HepG2 (cell line): ENCODE results near the gene FHIT. TPM values are rescaled to one million over a fixed set of nuclear protein-coding genes. Genes with fewer than 3 reads are reported as not detected.
A peak's percentile ranks its signal among the peaks of the same experiment; 100 is the strongest.

Experiments
- ATF1 ChIP-seq: IDR thresholded peaks from 2 replicates; pipeline ENCODE4 v1.6.1; 2016; ENCODE audit warnings: mild to moderate bottlenecking, control low read depth
- CCDC6 ChIP-seq: sonication (generic); formaldehyde crosslinking; IDR thresholded peaks from 2 replicates; pipeline ENCODE4 v1.8.1; 2022; ENCODE audit warnings: mild to moderate bottlenecking, missing genetic modification reagents, moderate library complexity
- ISL2 ChIP-seq: sonication (generic); formaldehyde crosslinking; IDR thresholded peaks from 2 replicates; pipeline ENCODE4 v1.5.0; 2020; ENCODE audit warnings: missing genetic modification reagents
- MTA1 ChIP-seq: sonication (generic); formaldehyde crosslinking; IDR thresholded peaks from 2 replicates; pipeline ENCODE4 v1.4.0; 2020; ENCODE audit warnings: missing genetic modification reagents, mild to moderate bottlenecking, borderline replicate concordance
- MTA3 ChIP-seq: sonication (generic); formaldehyde crosslinking; IDR thresholded peaks from 2 replicates; pipeline ENCODE4 v1.4.0; 2020; ENCODE audit warnings: missing genetic modification reagents
- NR1H2 ChIP-seq: sonication (generic); formaldehyde crosslinking; IDR thresholded peaks from 2 replicates; pipeline ENCODE4 v1.8.1; 2022; ENCODE audit warnings: low read depth, missing genetic modification reagents, borderline replicate concordance
- POGZ ChIP-seq: sonication (generic); formaldehyde crosslinking; IDR thresholded peaks from 2 replicates; pipeline ENCODE4 v1.4.0; 2020; ENCODE audit warnings: mild to moderate bottlenecking, missing genetic modification reagents
- SIN3B ChIP-seq: fragments of 150-350 bp; IDR thresholded peaks from 2 replicates; pipeline ENCODE4 v1.6.1; 2014; ENCODE audit warnings: low read length
- SOX6 ChIP-seq, 2 experiments: fragments of 450-650 bp in 1 of 2; sonication (generic) in 1 of 2; formaldehyde crosslinking in 1 of 2; IDR thresholded peaks; 2 replicates each; pipeline versions ENCODE4 v1.4.0 to v1.6.1; 2017 to 2020; ENCODE audit warnings: antibody characterized with exemption in 1 of 2, mild to moderate bottlenecking in 1 of 2, missing genetic modification reagents in 1 of 2
- TAF1 ChIP-seq: sonication (generic); formaldehyde crosslinking; IDR thresholded peaks from 2 replicates; pipeline ENCODE4 v1.4.0; 2020; ENCODE audit warnings: missing genetic modification reagents
- ZFX ChIP-seq: sonication (generic); formaldehyde crosslinking; IDR thresholded peaks from 2 replicates; pipeline ENCODE4 v1.4.0; 2020; ENCODE audit warnings: mild to moderate bottlenecking, low read depth, missing genetic modification reagents, moderate library complexity
- ZNF335 ChIP-seq: sonication (generic); formaldehyde crosslinking; IDR thresholded peaks from 2 replicates; pipeline ENCODE4 v1.4.0; 2020; ENCODE audit warnings: missing genetic modification reagents
- ZNF792 ChIP-seq: IDR thresholded peaks from 2 replicates; pipeline ENCODE4 v1.6.1; 2016
- ZSCAN30 ChIP-seq: sonication (generic); formaldehyde crosslinking; IDR thresholded peaks from 2 replicates; pipeline ENCODE4 v1.5.0; 2020; ENCODE audit warnings: mild to moderate bottlenecking, missing genetic modification reagents
- polyA plus RNA-seq, 8 experiments: library from polyadenylated mRNA; depleted of rRNA in 3 of 8; stranded (reverse) in 7 of 8; unstranded in 1 of 8; fragments of >200 nt; fragmentation: Illumina TruSeq in 4 of 8; extraction: Trizol in 4 of 8; gene quantifications; 2 replicates each; pipeline versions ENCODE4 v1.2.1 to v1.2.3, GENCODE V29; 2011 to 2016; ENCODE audit warnings: low read depth in 4 of 8, missing spikeins in 1 of 8, mixed read lengths in 1 of 8; ENCODE audit not compliant: insufficient read depth in 1 of 8
- total RNA-seq, 5 experiments: library from RNA; depleted of rRNA; stranded (reverse); fragments of >200 nt; fragmentation: Illumina TruSeq; extraction: Trizol; gene quantifications; 2 replicates each; pipeline ENCODE4 v1.2.3, GENCODE V29; 2016; ENCODE audit warnings: low read depth in 1 of 5
- TF ChIP-seq, protein P1 (sequence below): sonication (generic); formaldehyde crosslinking; IDR thresholded peaks from 2 replicates; pipeline ENCODE4 v1.4.0; 2020; ENCODE audit warnings: missing genetic modification reagents
- TF ChIP-seq, protein P2 (sequence below): sonication (generic); formaldehyde crosslinking; conservative IDR thresholded peaks from 2 replicates; pipeline ENCODE4 v1.8.0; 2022; ENCODE audit warnings: mild to moderate bottlenecking, moderate library complexity, missing genetic modification reagents
- TF ChIP-seq, protein P3 (sequence below): IDR thresholded peaks from 2 replicates; pipeline ENCODE4 v1.6.1; 2016; ENCODE audit warnings: low read depth, missing genetic modification reagents, missing compliant biosample characterization
- TF ChIP-seq, protein P4 (sequence below): sonication (generic); formaldehyde crosslinking; conservative IDR thresholded peaks from 2 replicates; pipeline ENCODE4 v1.8.0; 2022; ENCODE audit warnings: low read depth, missing genetic modification reagents

Gene FHIT
- total and polyA plus RNA-seq, 2 of the 13 experiments (the other 11 are each of a cell fraction or from before 2014, with no cell fraction given) = 4.0 to 4.6 TPM

DNA sequence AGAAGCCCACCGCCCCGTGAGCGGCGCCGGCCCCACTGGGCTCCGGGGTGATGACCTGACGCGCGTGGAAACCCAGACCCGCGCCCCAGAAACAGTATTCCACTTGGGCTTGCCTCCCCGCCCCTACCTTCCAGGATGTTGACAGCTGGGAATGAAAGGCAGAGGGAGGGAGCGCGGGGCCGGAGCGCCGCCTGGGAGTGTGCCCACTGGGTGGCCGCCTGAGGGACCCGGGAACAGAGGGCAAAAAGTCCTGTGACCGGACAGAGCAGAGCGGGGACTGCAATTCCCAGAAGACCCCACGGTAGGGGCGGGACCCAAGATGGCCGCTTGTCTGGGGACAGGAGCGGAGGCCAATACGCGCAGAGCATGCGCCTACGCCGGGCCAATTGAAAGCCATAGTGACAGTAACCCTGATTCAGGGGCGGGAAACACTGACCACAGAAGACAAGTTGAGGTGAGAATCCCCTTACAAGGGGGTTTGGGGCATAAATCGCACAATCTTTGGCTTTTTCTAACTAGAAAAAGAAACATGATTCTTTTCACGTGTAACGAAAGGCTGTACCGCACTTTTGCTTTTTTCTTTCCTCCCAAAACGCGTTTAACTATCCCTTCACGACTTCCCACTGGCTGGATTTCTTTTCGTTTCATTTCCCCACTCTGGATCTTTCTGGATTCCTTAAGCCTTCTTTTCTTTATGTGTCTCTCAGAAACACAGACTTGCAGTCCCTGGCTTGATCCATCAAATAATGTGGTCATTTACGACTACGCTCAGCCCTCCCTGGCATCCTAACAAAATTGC lies at the start of gene FHIT (continued):
- TF ChIP-seq, protein P1, sequence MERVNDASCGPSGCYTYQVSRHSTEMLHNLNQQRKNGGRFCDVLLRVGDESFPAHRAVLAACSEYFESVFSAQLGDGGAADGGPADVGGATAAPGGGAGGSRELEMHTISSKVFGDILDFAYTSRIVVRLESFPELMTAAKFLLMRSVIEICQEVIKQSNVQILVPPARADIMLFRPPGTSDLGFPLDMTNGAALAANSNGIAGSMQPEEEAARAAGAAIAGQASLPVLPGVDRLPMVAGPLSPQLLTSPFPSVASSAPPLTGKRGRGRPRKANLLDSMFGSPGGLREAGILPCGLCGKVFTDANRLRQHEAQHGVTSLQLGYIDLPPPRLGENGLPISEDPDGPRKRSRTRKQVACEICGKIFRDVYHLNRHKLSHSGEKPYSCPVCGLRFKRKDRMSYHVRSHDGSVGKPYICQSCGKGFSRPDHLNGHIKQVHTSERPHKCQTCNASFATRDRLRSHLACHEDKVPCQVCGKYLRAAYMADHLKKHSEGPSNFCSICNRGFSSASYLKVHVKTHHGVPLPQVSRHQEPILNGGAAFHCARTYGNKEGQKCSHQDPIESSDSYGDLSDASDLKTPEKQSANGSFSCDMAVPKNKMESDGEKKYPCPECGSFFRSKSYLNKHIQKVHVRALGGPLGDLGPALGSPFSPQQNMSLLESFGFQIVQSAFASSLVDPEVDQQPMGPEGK (CRISPR knock-in tag) = peak; percentile 38; the same call in 1 of the 2 replicates
- TF ChIP-seq, protein P2, sequence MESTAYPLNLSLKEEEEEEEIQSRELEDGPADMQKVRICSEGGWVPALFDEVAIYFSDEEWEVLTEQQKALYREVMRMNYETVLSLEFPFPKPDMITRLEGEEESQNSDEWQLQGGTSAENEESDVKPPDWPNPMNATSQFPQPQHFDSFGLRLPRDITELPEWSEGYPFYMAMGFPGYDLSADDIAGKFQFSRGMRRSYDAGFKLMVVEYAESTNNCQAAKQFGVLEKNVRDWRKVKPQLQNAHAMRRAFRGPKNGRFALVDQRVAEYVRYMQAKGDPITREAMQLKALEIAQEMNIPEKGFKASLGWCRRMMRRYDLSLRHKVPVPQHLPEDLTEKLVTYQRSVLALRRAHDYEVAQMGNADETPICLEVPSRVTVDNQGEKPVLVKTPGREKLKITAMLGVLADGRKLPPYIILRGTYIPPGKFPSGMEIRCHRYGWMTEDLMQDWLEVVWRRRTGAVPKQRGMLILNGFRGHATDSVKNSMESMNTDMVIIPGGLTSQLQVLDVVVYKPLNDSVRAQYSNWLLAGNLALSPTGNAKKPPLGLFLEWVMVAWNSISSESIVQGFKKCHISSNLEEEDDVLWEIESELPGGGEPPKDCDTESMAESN (CRISPR knock-in tag) = 0 out of 2 replicates have a peak, but pooled peaks have one; percentile 29
- no peak for TF ChIP-seq ZNF792 (CRISPR knock-in tag)
- TF ChIP-seq NR1H2 = no peak
- peak; percentile 70; the same call in 1 of the 2 replicates for TF ChIP-seq MTA1 (CRISPR knock-in tag)
- TF ChIP-seq CCDC6 (CRISPR knock-in tag) = 0 out of 2 replicates have a peak, but pooled peaks have one; percentile 30
- TF ChIP-seq TAF1 (CRISPR knock-in tag) = peak; percentile 55; the same call in 1 of the 2 replicates
- TF ChIP-seq ATF1 (CRISPR knock-in tag) = peak; percentile 63; the same call in 1 of the 2 replicates
- no peak for TF ChIP-seq SOX6 (IDR thresholded peaks at IDR 0.05)
- no peak for TF ChIP-seq SOX6 (CRISPR knock-in tag; IDR thresholded peaks at IDR 0.05)
- TF ChIP-seq POGZ = peak; percentile 47; the same call in 1 of the 2 replicates
- TF ChIP-seq, protein P3, sequence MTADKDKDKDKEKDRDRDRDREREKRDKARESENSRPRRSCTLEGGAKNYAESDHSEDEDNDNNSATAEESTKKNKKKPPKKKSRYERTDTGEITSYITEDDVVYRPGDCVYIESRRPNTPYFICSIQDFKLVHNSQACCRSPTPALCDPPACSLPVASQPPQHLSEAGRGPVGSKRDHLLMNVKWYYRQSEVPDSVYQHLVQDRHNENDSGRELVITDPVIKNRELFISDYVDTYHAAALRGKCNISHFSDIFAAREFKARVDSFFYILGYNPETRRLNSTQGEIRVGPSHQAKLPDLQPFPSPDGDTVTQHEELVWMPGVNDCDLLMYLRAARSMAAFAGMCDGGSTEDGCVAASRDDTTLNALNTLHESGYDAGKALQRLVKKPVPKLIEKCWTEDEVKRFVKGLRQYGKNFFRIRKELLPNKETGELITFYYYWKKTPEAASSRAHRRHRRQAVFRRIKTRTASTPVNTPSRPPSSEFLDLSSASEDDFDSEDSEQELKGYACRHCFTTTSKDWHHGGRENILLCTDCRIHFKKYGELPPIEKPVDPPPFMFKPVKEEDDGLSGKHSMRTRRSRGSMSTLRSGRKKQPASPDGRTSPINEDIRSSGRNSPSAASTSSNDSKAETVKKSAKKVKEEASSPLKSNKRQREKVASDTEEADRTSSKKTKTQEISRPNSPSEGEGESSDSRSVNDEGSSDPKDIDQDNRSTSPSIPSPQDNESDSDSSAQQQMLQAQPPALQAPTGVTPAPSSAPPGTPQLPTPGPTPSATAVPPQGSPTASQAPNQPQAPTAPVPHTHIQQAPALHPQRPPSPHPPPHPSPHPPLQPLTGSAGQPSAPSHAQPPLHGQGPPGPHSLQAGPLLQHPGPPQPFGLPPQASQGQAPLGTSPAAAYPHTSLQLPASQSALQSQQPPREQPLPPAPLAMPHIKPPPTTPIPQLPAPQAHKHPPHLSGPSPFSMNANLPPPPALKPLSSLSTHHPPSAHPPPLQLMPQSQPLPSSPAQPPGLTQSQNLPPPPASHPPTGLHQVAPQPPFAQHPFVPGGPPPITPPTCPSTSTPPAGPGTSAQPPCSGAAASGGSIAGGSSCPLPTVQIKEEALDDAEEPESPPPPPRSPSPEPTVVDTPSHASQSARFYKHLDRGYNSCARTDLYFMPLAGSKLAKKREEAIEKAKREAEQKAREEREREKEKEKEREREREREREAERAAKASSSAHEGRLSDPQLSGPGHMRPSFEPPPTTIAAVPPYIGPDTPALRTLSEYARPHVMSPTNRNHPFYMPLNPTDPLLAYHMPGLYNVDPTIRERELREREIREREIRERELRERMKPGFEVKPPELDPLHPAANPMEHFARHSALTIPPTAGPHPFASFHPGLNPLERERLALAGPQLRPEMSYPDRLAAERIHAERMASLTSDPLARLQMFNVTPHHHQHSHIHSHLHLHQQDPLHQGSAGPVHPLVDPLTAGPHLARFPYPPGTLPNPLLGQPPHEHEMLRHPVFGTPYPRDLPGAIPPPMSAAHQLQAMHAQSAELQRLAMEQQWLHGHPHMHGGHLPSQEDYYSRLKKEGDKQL = no peak
- TF ChIP-seq ZNF335 (CRISPR knock-in tag) = 0 out of 2 replicates have a peak, but pooled peaks have one; percentile 25
- TF ChIP-seq, protein P4, sequence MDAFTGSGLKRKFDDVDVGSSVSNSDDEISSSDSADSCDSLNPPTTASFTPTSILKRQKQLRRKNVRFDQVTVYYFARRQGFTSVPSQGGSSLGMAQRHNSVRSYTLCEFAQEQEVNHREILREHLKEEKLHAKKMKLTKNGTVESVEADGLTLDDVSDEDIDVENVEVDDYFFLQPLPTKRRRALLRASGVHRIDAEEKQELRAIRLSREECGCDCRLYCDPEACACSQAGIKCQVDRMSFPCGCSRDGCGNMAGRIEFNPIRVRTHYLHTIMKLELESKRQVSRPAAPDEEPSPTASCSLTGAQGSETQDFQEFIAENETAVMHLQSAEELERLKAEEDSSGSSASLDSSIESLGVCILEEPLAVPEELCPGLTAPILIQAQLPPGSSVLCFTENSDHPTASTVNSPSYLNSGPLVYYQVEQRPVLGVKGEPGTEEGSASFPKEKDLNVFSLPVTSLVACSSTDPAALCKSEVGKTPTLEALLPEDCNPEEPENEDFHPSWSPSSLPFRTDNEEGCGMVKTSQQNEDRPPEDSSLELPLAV (CRISPR knock-in tag) = no peak
- TF ChIP-seq MTA3 (CRISPR knock-in tag) = no peak
- no peak for TF ChIP-seq SIN3B
- no peak for TF ChIP-seq ISL2 (CRISPR knock-in tag)
- no peak for TF ChIP-seq ZSCAN30
- peak; percentile 74 for TF ChIP-seq ZFX (CRISPR knock-in tag)
